COLO668 (cell line): ENCODE data around the gene MMP20.

ENCODE experiments used
- DNase-seq: peaks from one replicate; lab custom pipeline; 2025; ENCODE audit not compliant: unreplicated experiment; lab: John Stamatoyannopoulos, UW

Gene MMP20

DNA sequence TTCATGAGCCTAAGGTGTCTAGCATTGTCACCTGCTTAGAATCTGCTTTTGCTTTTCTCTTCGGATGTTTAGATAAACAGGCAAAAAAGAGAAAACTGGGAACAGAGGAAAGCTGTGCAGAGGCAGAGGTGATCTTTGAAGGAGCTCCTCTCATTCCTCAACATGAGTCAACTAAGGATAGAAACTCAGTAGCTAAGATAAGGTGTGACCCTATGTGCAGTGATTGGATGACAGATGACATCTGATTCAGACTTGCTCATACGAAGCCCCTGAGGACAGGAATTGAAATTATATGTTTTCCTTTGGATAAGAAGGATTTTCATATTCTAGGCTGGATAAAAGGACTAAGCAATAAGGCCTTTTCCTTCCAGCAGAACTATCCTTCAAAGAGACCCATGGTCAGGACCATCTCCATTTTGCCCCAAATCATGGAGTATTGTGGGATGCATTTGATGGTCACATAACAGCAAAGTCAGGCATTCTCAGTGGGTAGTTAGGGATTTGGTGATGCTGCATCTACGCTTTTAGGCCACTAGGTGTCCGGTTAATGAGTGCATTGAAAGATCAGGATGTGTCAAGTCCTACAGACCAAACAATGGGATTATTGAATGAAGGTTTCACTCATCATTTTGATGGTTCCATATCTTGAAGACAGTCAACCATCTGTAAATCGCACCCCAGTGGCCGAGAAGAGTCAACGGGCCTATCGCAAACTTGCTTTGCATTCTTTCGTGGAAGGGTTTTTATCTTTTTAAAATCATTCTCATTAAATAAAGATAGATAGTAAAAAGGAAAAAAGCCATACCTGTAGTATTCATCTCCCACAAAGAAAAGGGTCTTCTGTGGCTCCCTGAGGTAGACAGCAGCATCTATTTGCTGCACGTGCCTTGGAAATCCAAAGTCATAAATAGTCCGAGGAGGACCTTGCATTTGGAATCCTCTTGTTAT lies 32.2 kb downstream of the MMP20 start:
- peak; percentile 7 for DNase-seq

DNA sequence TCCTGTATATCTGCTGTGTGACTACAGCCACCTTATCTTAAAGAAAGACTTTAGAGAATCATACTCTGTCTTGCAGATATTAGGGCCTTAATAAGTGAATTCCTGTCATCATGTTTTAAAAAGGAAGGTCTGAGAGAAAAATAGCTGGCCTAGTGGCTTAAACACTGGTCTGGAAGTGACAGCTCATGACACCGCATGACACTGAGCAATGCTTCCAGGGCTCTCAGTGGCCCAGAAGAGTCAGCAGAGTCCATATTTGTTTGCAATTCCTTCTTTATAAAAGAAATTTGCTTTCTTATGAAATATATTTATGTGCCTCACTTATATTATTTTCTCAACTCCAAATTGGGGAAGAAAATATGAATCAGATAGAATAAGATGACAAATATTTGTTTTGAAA lies 33.0 kb downstream of the MMP20 start:
- DNase-seq: no peak

DNA sequence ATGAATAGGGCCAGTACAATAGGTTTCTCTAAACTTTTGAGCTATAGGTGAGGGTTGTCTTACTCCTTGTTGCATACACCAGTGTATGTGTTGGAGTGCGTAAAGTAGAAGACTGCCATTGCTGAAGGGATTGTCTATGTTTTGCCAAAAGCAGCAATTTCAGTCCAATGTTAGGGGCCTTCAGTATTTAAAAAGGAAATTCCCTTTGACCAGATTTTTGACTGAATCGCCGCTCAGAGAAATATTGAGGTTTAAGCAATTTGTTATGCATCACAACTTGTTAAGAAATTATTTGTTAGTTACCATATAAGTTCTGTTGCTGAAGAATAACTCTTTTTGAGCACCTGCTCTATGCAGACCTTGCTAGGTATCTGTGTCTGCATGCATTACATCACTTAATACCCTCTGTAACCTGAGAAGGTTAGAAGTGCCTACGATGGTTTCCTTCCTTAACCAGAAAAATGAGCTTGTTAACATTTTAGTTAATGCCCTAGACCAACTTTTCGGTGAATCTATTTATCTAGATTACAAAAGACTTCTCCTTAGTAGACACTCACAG lies 33.9 kb downstream of the MMP20 start:
- DNase-seq: no peak

- DNase-seq: no peak
Measured at GRCh38 chr11:102590276-102591049, 34.7 kb downstream of the MMP20 start.

DNA sequence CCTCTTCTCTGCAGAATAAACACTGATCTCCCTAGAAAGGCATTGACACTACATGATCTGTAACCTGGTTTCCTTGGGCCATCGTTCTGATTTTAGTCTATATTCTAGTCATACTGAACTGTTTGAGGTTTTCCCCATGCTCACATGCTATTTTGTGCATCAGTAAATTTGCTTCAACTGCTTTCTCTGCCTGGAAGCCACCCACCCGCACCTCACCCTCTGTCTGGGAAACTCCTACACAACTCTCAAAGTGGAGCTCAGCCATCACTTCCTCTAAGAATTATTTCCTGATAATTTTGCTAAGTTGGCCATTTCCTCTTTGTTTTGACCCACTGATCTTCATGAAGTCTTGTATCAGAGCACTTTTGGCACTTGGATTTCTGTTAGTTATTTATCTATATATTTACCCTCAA lies 36.1 kb downstream of the MMP20 start:
- DNase-seq: no peak

DNA sequence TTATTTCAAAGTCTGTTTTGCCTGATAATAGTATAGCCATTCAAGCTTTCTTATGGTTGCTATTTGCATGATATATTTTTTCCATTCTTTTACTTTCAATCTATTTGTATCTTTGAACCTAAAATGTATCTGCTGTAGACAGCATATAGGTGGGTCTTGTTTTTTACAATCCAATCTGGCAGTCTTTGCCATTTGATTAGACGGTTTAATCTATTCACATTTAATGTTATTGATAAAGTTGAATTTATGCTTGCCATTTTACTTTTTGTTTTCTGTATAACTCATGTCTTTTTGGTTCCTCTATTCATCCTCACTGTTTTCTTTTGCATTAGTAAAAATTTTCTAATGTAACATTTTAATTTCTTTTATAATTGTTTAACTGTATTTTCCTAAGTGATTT lies 37.4 kb downstream of the MMP20 start:
- no peak for DNase-seq

DNA sequence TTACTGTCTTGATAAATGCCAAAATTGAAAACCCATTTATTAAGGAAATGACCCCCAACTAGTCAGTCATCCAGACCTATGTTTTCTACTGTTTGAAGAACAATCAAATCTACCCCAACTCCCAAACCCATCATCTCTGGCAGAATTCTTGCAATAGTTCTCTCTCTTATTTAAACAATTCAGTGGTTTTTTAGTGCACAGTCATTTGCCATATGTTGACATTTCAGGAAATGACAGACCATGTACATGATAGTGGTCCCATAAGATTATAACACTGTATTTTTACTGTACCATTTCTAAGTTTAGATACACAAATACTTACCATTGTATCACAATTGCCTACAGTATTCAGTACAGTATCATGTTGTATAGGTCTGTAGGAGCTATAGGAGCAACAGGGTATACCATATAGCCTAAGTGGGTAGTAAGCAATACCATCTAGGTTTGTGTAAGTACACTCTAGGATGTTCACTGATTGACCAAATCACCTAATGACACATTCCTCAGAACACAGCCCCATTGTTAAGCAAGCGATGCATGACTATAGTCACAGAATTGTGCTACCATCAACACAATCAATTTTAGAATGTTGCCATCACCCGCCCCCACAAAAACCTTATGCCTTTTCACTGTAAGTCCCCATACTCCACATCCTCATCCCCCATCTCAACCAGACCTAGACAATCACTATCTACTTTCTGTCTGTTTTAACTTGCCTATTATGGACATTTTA lies 41.8 kb downstream of the MMP20 start:
- no peak for DNase-seq

DNA sequence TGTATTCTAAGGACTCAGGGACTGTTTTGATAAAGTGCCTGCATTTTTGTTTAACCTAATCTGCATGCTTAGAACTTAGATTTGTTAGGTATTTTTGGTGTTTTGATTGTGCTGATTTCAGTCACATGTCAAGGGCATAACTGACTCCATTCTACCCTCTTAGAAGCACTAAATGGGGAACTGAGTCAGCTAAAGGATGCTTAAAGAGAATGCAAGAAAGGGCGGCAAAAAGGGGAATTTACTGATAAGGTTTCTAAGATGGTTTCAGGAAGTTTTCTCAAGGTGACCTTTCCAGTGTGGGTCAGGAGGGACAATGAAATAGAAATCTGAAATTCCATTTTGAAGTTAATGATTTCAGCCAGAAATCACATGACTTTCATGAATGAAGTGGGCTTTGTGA lies 43.0 kb downstream of the MMP20 start:
- no peak for DNase-seq

GRCh38 chr11:102581066-102581465 lies 44.1 kb downstream of the MMP20 start:
- no peak for DNase-seq

GRCh38 chr11:102580185-102580951 lies 44.8 kb downstream of the MMP20 start:
- DNase-seq: no peak

DNA sequence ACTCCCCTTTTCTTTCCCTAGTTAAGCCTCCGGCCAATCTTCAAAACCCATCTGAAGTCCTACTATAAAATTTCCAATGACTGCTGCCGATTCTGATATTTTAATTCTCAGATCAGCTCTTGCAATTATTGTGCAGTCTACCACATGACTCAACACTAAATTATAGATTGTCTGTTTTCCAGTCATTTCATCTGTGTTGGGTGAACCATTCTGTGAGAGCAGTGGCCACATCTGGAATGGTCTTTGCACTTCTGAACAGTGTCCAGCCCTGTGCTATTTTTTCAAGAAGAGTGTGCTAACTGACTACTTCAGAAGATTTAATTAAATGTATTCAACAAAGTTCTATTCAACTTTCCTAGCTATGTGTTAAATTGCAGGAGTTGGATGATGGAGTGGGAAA lies 47.4 kb downstream of the MMP20 start:
- no peak for DNase-seq

GRCh38 chr11:102577182-102577581 lies 48.0 kb downstream of the MMP20 start:
- DNase-seq: no peak

GRCh38 chr11:102576350-102576749 lies 48.8 kb downstream of the MMP20 start:
- no peak for DNase-seq

DNA sequence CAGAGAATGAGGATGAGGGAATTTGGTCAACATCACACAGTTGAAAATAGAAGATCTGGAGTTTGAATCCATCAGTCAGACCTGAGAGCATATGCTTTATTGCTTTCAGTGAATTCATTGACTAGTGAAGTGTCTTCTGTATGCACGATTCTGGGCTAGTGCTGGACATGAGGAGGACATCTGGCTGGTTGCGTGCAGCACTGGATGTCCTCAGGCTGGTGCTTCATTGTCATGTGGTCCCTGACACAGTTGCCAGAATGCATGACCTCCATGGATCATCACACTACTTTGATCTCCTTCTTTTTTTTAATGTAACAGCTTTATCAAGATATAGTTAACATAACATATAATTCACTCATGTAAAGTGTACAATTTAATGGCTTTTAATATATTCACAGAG lies 50.1 kb downstream of the MMP20 start:
- no peak for DNase-seq

DNA sequence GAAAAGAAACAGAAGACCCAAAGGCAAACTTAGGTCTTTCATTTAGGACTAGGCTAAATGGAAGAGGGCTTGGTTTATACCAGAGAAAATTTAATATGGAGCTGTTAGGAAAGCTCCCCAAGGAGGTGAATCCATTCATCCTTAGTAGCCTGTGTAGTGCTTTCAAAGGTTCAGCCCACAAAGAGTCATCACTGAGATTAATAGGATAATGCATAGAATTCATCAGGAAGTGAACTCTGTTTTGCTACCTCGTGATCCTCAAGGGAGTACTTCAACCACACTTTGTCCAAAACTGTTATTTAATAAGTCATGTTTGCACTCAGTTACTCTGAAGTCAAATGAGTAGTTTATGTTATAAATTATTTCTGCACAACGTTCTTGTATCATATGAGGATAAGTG lies 51.3 kb downstream of the MMP20 start:
- no peak for DNase-seq

DNA sequence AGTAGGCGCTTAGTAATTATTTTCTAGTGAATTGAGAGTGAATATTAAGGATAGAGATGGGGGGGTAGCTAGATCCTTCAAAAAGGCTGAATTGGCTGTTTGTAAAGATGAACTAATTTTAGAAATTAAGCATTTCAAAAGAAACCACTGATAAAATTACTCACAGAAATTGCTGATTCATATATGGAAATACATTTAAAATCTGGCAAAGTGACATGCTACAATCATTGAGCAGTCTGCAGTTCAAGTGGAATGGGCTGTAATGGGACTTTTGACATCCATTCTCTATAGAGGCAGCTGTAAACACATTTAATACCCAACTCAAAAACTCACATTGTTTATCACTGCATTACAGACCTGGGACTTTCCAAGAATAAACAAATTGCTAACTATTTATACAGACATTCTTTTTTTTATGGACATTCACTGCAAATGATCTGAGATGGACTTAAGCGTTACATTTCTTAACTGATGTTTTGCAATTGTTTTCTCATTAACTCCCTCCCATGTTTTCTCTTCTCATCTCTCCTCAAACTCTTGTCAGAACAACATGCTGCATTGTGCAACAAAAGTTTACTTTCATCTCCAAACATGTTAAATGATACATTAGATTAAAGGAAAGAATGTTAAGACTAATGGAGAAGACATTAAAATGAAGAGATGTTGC lies 52.4 kb downstream of the MMP20 start:
- DNase-seq: no peak

DNA sequence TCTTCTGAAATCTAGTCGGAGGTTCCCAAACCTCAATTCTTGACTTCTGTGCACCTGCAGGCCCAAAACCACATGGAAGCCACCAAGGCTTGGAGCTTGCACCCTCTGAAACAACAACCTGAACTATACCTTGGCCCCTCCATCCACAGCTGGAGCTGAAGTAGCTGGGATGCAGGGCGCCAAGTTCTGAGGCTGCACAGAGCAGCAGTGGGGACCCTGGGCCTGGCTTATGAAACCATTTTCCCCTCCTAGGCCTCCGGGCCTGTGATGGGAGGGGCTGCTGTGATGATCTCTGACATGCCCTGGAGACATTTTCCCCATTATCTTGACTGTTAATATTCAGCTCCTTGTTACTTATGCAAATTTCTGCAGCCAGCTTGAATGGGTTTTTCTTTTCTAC lies 56.3 kb downstream of the MMP20 start:
- no peak for DNase-seq

DNA sequence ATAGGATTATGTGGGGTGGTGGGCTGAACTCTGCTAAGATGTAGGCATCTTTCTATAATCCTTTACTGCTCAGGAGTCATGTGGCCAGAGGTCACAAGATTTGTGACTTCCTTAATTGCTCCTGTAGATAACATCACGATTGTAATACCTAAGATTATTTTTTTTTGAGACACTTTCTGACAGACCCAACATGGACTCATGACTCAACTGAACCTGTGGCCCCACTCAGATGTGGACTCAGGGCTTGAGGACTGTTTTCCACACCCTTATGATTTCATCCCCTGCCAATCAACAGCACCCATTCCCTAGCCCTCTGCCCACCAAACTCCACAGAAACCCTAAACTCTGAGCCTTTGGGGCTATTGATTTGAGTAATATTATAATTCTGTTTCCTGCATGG lies 59.0 kb downstream of the MMP20 start:
- no peak for DNase-seq

- DNase-seq: no peak
Measured at GRCh38 chr11:102564110-102564509, 61.0 kb downstream of the MMP20 start.

- no peak for DNase-seq
Measured at GRCh38 chr11:102561636-102562035, 63.5 kb downstream of the MMP20 start.
